HG02938 (cell line): Measurements from ENCODE around the gene HOXB3.

Experiments
- ATAC-seq: cut with Tn5 transposase; IDR thresholded peaks from one replicate; pipeline ENCODE4 v1.9.1; 2021; ENCODE audit warnings: mild to moderate bottlenecking, moderate library complexity; ENCODE audit not compliant: unreplicated experiment

The HOXB3 gene

DNA sequence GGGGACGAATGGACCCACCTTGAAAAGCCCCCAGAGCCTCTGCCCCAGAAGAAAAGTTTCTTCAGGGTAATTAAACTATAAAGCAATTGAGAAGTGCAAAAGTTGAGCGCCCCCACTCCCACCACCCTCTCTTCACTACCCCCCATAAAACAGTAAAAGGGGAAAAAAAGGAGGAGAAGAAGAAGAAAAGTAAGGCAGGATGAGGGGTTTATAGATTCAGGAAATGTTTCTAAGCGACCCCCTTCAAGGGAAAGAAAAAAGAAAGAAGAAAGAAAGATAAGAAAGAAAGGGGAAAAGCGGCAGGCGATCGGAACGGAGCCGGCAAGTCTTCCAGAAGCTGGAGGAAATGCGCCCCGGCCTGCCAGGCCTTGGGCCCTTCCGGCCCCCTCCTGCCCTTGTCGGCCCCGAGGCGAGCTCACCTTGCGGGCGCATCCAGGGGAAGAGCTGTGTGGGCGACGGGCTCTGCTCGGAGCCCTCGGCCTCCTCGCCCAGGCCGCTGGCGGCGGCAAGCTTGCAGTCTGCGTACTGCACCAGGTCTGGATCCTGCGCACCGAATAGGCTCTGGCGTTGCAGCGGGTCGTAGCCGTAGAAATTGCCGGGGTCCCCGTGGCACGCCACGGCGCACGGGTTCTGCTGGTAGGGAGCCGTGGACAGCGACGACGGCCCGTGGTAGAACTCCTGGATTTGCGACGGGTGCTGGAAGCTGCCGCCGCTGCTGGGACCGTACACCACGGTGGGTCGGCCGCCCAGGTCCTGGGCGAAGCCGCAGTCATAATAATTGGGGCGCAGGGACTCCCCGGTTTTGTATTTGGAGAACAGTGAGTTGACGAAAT is 24.0 kb upstream of the HOXB3 start:
- ATAC-seq = no peak

DNA sequence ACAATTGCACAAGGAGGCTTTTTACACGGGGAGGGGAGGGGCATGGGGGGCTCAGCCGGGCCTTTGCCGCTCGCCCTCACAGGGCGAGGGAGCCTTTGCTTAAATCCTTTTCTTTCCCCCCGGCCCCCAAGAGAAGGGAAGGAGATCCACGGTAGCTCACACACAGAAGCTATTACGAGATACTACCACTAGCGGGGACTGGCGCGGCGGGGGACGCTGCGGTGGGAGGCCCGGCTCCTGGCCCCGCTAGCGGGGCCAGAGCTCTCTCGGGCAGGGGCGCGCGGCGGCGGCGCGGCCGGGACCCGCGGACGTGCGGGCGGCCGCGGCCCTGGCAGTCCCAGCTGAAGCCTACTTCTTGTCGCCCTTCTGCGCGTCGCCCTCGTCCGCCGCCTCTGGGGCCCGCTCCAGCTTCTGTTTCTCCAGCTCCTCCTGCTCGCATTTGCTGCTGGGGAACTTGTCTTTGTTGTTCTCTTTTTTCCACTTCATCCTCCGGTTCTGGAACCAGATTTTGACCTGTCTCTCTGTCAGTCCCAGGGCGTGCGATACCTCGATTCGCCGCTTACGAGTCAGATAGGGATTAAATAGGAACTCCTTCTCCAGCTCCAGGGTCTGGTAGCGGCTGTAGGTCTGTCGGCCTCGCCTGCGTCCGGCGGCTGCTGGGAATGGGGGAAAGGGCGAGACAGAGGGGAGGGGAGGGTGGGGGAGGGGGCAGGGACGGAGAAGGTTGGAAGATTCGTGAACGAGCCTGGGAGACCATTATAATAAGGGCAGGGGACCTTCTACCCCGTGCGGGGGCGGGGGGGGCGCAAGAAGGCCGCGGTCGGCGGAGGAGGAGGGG is 23.0 kb upstream of the HOXB3 start:
- ATAC-seq = no peak

DNA sequence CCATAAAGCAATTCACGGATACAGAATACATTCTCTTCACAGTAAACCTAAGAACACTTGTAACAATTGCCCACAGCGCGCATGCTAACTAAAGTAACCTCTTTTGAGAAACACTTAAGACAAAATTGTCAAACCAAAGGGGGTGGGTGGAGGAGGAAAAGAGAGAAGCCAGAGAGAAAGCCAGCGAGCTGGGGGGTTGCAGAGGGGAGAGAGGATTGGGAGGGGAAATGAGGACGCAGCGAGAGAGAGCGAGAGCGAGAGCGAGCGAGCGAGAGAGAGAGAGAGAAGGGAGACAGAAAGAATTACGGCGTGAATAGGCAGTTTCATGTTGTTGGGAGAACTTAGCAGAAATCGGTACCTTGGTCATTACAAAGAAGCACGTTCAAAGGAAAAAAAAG is 22.4 kb upstream of the HOXB3 start:
- no peak for ATAC-seq

DNA sequence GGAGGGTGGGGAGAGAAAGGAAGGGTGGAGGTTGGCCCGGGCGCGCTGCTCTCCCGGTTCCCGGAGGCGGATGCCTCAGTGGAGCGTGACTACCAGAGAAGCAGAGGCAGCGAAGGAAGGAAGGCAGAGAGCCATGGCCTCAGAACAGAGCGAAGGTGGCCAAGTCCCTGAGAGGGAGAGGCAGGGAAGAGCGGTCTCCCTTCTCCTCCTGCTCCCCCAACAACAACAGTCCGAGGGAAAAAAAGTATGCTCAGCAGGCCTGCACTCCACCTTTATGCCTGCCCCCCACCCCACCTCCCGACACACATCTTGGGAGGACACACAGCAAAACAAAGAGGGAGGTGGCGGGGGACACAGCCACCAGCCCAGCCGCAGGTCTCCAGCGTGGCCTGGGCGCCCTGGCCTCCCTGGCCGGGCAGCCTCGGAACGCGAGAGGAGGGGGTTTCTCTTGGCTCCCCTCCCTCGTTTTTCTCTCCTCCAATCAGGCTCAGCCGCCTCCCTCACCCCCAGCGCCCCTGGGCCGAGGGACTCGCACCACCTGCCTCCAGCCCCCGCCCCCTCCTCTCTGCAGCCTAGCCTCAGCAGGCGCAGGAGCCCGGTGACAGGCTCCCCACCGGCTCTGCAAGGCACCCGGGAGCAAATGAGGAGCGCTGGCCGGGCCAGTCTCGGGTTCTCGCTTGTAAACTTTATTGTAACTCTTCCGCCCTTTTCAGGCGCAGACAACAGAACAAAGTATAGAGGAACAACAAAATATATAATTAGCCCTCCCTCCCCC is 21.8 kb upstream of the HOXB3 start:
- no peak for ATAC-seq

DNA sequence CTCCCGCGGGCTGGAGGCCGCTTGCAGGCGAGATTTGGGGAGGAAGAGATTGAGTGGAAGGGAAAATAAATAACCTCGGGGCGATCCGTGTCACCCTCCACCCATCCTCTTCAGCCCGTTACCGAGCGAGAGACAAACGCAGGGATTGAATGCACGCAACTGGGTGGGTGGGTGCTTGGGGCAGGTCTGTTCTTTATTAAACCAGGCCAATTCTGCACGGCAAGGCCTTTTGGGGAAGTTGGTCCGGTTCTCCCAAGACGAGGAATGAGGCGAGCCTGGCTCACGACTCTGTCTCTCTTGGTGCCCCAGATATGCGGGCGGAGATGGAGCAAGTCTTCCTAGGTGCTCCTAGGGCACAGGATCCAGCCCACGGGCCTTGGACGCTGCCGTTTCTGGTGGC is 21.2 kb upstream of the HOXB3 start:
- ATAC-seq = no peak

DNA sequence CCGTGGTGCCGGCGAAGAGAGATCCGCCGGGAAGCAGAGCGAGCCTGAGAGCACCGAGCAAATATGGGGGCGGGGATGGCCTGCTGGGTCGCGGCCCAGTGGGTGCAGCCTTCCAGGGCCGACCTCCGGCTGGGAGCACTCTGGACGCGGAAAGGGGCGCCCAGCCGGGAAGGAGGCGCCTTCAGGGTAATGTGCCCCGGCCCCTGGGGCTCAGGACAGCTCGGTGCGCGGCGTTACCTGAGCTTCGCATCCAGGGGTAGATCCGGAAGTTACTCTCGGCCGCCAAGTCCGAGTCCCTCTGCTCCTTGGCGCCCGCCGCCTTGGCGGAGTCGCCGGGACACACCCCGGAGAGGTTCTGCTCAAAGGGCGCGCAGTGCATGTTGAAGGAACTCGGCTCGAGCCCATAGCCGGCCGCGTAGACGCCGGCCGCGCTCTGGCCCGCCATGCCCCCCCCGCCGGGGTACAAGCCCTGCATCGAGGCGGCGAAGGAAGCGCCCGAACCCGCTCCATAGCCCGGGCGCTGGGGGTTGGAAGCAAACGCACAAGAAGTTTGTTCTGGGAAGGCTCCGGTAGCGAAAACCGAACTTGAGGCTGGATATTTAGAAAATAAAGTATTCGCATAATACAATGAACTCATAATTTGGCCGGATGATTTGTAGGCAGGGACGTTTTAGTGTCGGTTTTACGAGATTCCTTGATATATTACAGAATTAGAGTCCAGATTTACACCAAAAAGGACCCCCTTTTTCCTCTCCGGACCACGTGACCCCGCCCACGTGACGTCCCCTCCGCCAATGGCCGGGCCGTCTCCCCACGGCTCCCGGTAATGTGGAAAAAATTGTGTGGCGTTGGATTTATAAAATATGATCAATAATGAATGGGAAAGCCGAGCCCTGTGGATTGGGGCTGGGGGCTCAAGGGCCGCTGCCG is 20.5 kb upstream of the HOXB3 start, which contains the start of gene HOXB7:
Gene HOXB7 (minus strand): TSS at position 736 of the 930 bp plus-strand sequence. CDS start 99 bp downstream, at position 637.
- no peak for ATAC-seq

DNA sequence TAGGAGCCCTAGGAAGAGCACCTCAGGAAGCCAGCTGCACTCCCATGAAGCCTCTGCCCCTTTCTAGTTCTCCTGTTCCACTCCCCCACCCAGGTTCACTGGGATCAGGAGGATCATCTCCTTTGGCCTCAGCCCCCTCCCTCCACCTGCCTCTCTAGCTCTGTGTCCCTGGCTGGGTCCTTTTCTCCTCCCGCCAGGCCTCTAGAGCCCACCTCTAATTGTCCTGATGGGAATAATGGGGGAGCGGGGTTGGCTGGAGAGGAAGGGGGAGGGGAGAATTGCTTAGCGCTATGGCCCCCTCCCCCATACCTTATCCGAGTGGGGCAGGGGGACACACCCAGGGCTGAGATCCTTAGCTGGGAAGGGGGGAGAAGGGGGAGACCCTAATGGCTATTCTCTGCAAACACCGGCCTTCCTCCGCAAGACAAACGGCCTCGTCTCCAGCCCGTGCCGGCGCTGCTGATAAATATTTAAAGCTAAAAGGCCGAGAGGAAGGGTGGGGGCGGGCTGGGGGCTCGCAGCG is 19.8 kb upstream of the HOXB3 start:
- ATAC-seq = no peak

DNA sequence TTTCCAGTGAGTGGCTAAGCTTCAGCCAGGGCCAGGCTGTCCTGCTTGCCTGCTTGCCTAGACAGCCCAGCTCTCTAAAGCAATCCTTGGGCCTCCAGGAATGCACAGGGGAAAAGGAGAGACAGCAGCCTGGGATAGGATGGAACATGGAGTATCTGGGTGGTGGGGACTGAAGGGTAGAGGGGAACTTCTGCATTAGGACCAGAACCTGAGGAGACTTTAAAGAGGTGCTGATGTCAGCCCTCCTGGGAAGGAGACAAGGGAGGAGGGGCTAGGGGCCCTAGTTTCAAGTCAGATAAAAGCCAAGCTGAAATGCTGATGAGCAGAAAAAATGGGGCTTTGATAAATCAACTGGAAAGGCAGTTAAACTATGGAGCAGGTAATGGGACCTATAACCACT is 19.0 kb upstream of the HOXB3 start:
- ATAC-seq = no peak

DNA sequence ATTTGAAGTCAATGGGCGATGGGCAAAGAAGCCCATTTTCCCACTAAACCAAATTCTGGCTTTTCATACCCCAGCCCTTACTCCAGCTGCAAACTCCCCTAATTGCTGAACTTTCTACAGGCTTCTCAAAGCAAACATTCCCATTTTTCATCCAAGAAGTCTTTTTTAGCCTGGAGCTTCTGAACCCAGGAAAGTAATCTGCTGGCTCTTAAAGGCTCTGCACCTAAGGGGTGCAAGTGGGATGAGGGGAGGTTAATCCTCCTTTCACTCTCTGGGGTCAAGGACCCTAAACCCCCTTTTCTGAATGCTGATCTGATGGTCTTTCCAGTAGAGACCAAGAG is 18.4 kb upstream of the HOXB3 start:
- ATAC-seq = no peak

DNA sequence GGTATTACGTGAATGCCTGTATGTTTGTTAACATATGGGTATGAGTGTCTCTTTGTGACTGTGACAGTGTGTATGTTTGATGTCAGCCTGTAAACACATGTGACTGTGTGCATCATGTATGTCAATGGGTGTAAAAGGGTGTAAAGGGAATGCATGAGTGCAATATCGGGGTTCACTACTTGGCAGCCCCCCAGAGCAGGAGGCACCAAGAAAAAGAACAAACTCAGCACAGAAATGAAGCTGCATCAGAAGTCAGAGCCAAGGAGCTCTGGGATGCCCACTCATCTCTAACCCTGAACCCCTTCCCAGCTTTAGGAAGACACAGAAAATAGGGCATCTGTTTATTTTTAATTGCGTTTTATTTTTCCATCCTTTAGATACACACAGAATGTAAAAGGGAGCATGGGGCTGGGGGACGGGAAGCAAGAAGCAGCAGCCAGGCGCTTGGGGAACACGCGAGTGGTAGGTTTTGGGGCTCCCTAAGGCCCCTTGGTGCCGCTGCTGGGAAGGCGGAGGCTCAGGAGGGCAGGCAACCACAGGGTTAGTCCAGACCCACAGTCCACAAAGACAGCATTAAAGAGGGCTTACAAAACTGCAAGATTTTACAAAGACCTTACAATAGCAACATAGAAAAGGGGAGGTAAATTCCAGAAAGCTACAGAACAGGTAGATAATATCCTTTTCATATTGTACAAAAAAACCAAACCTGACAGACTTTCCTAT is 17.0 kb upstream of the HOXB3 start:
- ATAC-seq = no peak

DNA sequence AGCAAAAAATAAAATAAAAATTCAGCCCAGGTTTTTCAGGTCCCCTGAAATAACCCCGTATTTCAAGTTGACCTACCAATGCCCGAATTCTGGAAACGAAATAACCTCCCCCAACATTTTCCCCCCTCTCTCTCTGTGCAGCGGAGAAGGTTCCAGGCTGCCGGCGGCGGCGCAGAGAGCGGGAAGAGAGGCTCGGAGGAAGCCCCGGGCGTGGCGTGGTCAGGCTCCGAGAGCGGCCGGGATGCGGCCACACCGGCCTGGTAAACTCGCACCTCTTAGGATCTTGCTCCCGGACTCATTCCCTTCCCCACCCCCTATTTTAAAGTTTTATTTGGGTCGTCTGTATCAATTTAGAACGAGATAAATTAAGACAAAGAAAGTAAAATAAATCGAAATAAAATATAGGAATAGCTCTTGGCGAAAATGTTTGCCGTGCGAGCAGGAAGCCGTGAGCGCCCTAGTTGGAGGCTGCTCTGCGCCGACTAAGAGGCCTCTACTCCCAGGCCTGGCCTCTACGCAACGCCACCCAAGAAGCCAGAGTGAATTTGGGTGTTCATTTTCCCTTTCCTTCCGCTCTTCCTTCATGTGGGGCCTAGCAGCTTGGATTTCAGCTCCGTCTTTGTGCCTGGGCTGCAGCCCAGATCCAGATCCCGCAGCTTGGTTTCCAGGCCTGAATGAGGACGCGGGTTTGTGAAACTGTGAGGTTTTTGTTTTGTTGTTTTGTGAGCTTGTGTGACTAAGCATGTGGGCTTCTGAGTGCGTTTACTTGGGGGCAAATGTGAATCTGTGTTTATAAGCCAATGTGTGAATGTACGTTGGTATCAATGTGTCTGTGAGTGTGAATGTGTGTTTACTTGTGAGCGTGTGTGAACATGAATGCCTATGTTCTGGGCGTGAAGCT is 16.2 kb upstream of the HOXB3 start:
- ATAC-seq = no peak

DNA sequence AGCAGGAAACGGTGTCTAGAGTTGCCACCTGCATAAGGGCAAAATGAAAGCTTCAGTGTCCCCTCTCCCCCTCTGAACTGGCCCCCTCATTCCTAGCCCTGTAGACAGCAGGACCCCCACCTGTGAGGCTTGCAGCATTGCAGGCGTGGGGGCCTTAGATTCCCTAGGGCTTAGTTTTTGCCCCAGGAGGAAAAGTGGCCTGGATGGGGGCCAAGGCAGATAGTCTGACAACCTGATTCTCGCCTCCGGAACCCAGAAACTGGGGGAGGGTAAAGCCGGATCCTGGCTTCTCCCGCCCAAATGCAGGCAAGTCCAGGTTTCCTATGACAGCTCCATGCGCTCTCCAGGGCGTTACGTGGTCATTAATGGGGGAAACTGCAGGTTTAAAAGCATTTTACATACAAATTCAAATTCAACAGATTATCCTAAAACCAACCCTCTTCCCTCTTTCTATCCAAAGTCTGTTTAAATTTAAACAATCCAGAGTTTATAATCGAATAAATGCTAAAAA is 15.4 kb upstream of the HOXB3 start:
- no peak for ATAC-seq

DNA sequence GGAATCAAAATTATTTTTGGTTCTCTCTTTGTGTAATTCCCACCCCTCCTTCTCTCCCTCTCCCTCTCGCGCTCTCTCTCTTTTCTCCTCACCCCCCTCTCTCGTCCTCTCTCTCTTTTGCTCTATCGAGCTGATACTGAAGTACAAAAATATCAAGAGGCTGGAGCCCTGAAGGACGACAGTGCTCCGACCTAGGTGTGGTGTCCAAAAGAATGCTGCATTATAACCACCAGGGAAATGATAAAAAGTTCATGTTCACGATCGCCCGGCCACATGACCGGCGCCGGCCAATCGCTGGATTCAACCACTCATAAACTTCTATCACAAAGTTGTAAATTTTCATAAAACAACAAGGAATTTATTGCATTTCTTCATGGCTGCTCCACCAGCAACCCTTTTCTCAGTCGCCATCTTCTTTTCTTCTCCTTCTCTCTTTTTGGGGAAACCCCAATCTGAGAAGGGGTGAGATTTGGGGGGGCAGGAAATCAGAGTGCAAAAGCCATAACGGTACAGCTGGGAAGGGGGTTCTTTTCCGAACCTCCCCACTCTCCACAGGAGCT is 14.8 kb upstream of the HOXB3 start, which contains the start of gene HOXB6:
Gene HOXB6 (minus strand): TSS at position 217 of the 560 bp plus-strand sequence. CDS start 6,836 bp downstream, outside the sequence.
- no peak for ATAC-seq

DNA sequence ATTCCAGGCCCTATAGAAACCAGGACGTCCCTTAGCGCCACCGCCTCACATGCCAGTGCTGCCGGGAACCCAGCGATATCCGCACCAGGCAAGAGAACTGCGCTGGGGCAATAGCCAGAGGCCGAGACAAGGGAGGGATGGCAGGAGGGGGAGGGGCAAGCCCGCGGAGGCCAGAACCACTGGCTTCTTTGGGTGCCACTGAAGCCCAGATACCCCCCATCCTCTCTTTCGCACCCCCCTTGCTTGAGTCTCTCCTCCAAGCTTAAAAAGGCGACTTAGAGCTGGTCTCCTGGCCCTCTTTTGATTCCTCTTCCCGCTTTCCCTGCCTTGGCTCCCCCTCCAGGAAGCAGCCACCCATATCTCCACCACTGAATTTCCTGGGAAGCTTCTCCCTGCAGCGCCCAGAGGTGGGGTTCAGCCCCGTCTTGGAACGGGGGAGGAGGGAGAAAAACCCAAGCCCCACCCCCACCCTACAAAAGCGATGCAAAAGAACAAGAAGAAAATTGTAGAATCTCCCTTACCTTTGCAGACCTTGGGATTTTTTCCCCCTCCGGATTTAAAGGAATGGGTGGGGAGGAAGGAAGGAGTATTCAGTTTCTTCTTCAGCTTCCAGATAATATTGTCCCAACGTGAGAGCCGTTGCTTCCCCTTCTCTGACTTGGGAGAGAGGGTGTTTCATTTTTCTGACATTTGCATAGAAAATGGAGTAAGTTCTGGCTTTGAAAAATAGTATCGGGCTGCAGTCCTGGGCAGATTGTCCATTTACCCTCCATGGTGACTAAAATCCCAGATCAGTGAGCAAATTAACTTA is 14.1 kb upstream of the HOXB3 start:
- ATAC-seq = no peak

DNA sequence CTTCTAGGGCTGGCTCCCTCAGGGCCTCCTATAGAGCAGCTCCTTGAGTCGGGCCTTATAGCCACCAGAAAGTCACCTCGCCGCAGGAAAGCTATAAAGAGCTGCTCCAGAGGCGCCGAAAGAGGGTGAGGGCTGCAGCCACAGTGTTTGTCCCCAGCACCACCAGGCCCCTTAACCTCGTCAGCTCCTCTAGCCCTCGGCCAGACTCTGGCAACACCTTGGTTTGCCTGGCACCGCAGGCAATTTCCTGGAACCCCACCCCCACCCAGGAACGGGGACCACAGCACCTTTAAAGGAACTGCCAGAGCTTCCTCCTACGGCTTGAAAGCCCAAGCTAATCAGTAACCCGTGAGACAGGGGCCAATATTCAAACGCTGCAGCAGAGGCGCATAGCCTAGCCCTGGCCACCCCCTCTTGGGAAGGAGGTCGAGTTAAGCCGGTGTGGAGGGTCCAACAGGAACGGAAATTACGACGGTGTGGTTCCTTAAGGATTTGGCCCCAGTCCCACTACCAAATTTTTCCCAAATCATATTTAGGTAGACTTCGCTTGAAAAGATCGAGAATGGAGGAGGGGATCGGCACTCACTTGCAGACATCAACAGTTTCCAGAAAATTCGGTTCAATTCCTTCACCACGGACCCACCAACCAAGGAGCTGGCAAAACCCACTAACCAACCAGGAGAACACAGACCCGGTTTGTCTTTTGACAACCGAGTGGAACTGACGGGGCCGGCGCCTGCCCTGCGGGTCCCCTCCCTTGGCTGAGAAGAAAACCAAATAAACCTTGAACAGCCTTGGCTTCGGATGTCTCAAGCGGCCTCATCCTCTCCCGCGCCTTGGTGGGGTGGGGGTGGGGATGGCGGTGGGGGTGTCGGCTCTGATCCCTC is 11.7 kb upstream of the HOXB3 start:
- ATAC-seq = no peak

DNA sequence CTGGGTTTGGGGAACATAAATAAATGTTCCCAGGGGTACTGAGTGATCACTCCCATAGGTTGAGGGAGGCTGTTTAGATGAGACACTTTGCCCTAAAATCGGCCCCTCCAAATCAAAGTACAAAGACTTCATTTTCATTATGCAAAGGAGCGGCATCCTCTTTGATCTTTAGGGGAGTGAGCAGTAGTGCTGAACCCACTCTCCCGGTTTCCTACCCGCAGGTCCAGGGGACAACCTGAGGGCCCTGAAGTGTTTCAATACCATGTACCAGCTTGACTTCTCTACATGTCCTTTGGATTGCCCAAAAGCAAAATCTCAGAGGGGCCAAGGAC is 11.1 kb upstream of the HOXB3 start:
- ATAC-seq = no peak
